IMR-90 (cell line): ENCODE measurements around the gene SYPL1. TPM values are rescaled to one million over a fixed set of nuclear protein-coding genes. Genes with fewer than 3 reads are reported as not detected.

Experiments used
- ATAC-seq: fragments of 200-7000 bp; cut with Tn5 transposase; 2 replicates; pipeline ENCODE4 v1.9.1; 2020; ENCODE audit warnings: low read depth, mild to moderate bottlenecking, moderate library complexity
- BruUV-seq: library from RNA; stranded (reverse); fragments of 400-500 nt; replicated peaks from 2 replicates; lab custom pipeline; 2021; lab: Mats Ljungman, UMichigan
- CTCF ChIA-PET: fragments of 300-600 bp; formaldehyde crosslinking; extraction: SDS; loops from one replicate; lab custom pipeline; 2021; ENCODE audit warnings: antibody characterized with exemption; lab: Yijun Ruan, JAX
- POLR2A ChIA-PET: fragments of 300-600 bp; sonication (Branson Sonifier 250); formaldehyde crosslinking; loops from one replicate; lab custom pipeline; 2022; ENCODE audit warnings: antibody characterized with exemption; ENCODE audit not compliant: unreplicated experiment; lab: Charles Lee
- DNase-seq: peaks from one replicate; pipeline ENCODE4 v3.0.0; 2013
- H2AFZ ChIP-seq: replicated peaks from 2 replicates; pipeline ENCODE3; 2013; ENCODE audit warnings: low read length, mild to moderate bottlenecking; ENCODE audit not compliant: poor library complexity
- H2AK5ac ChIP-seq: 2 replicates; pipeline ENCODE4 v1.6.1; 2013; ENCODE audit warnings: low read depth, low read length, inconsistent platforms
- H2AK9ac ChIP-seq: replicated peaks from 2 replicates; pipeline ENCODE3; 2013; ENCODE audit warnings: mild to moderate bottlenecking, low read depth, low read length, moderate library complexity; ENCODE audit not compliant: poor library complexity
- H2BK120ac ChIP-seq: 2 replicates; pipeline ENCODE4 v1.6.1; 2013; ENCODE audit warnings: low read depth, low read length, inconsistent platforms
- H2BK15ac ChIP-seq: 3 replicates; pipeline ENCODE4 v1.6.1; 2013; ENCODE audit warnings: low read depth, low read length, inconsistent platforms
- H2BK20ac ChIP-seq: 2 replicates; pipeline ENCODE4 v1.6.1; 2013; ENCODE audit warnings: low read depth, mild to moderate bottlenecking, inconsistent platforms, low read length, moderate library complexity
- H2BK5ac ChIP-seq: 2 replicates; pipeline ENCODE4 v1.6.1; 2013; ENCODE audit warnings: mild to moderate bottlenecking, low read depth, low read length, inconsistent platforms; ENCODE audit not compliant: poor library complexity, severe bottlenecking
- H3K14ac ChIP-seq: replicated peaks from 2 replicates; pipeline ENCODE4 v1.6.1; 2013; ENCODE audit warnings: low read depth, low read length, inconsistent platforms
- H3K18ac ChIP-seq: 2 replicates; pipeline ENCODE4 v1.6.1; 2013; ENCODE audit warnings: low read depth, low read length, control low read depth
- H3K23ac ChIP-seq: 2 replicates; pipeline ENCODE4 v1.6.1; 2013; ENCODE audit warnings: low read depth, low read length, inconsistent platforms
- H3K27ac ChIP-seq: 2 replicates; pipeline ENCODE4 v1.5.1; 2013; ENCODE audit warnings: mild to moderate bottlenecking, control low read depth, low read length; ENCODE audit not compliant: insufficient read depth
- H3K27me3 ChIP-seq: 2 replicates; pipeline ENCODE4 v1.6.1; 2013; ENCODE audit warnings: low read length; ENCODE audit not compliant: control insufficient read depth, insufficient read depth
- H3K36me3 ChIP-seq: 2 replicates; pipeline ENCODE4 v1.6.1; 2013; ENCODE audit warnings: low read length, mixed read lengths; ENCODE audit not compliant: control insufficient read depth, insufficient read depth
- H3K4ac ChIP-seq: 2 replicates; pipeline ENCODE4 v1.6.1; 2013; ENCODE audit warnings: low read depth, low read length, inconsistent platforms
- H3K4me1 ChIP-seq: 2 replicates; pipeline ENCODE4 v1.6.1; 2013; ENCODE audit warnings: low read length, mixed read lengths; ENCODE audit not compliant: control insufficient read depth, insufficient read depth
- H3K4me2 ChIP-seq: 2 replicates; pipeline ENCODE4 v1.6.1; 2013; ENCODE audit warnings: low read depth, mild to moderate bottlenecking, control low read depth, low read length, moderate library complexity
- H3K4me3 ChIP-seq: 2 replicates; pipeline ENCODE4 v1.5.1; 2013; ENCODE audit warnings: low read depth, mild to moderate bottlenecking, control low read depth, low read length, moderate library complexity; ENCODE audit not compliant: insufficient read depth
- H3K56ac ChIP-seq: 2 replicates; pipeline ENCODE4 v1.6.1; 2013; ENCODE audit warnings: low read length, inconsistent platforms; ENCODE audit not compliant: insufficient read depth; ENCODE audit errors: extremely low read depth
- H3K79me1 ChIP-seq, 2 experiments: 2 replicates each; pipeline ENCODE4 v1.6.1; 2013; ENCODE audit warnings: low read length in 2 of 2, inconsistent platforms in 1 of 2, low read depth in 1 of 2
- H3K9ac ChIP-seq: 2 replicates; pipeline ENCODE4 v1.6.1; 2013; ENCODE audit warnings: low read depth, low read length, control low read depth
- H3K9me1 ChIP-seq: 2 replicates; pipeline ENCODE4 v1.6.1; 2013; ENCODE audit warnings: low read length, inconsistent platforms; ENCODE audit not compliant: insufficient read depth
- H3K9me3 ChIP-seq: 2 replicates; pipeline ENCODE4 v1.6.1; 2013; ENCODE audit warnings: low read length; ENCODE audit not compliant: control insufficient read depth, insufficient read depth
- H4K20me1 ChIP-seq: 2 replicates; pipeline ENCODE4 v1.6.1; 2013; ENCODE audit warnings: low read length, inconsistent platforms; ENCODE audit not compliant: insufficient read depth
- H4K5ac ChIP-seq: 2 replicates; pipeline ENCODE4 v1.6.1; 2013; ENCODE audit warnings: mild to moderate bottlenecking, low read depth, low read length, control low read depth
- H4K8ac ChIP-seq, 2 experiments: 2 replicates each; pipeline ENCODE4 v1.6.1; 2013; ENCODE audit warnings: low read depth in 2 of 2, low read length in 2 of 2, control low read depth in 1 of 2, inconsistent platforms in 1 of 2
- H4K91ac ChIP-seq: 2 replicates; pipeline ENCODE4 v1.6.1; 2013; ENCODE audit warnings: low read depth, low read length, inconsistent platforms; ENCODE audit not compliant: insufficient read depth
- POLR2A ChIP-seq: IDR thresholded peaks from 2 replicates; pipeline ENCODE4 v1.6.1; 2012; ENCODE audit warnings: mild to moderate bottlenecking, low read depth, low read length
- WGBS, 2 experiments: methylation state at CpG; one replicate each; pipeline versions ENCODE4 v1.1.5 to v1.1.7; 2013; ENCODE audit warnings: missing lambda C conversion rate in 2 of 2; ENCODE audit not compliant: insufficient read length in 1 of 2; ENCODE audit errors: extremely low coverage in 2 of 2; 5-methylcytosine and 5-hydroxymethylcytosine counted together
- dilution Hi-C: fragments of 300-500 bp; cut with HindIII; formaldehyde crosslinking; loops from one replicate; pipeline ENCODE4 v1.14.3; 2018; ENCODE audit warnings: low sequenced_read_pairs; ENCODE audit not compliant: unreplicated experiment
- in situ Hi-C: fragments of 300-500 bp; cut with MboI; formaldehyde crosslinking; loops from 3 replicates; pipeline ENCODE4 v1.14.3; 2019; ENCODE audit warnings: low sequenced_read_pairs, inconsistent platforms, mixed read lengths
- intact Hi-C: fragments of 100-400 bp; cut with micrococcal nuclease; formaldehyde crosslinking; loops from 2 replicates; pipeline ENCODE4 v1.10.0; 2022
- polyA plus RNA-seq, 3 experiments: library from polyadenylated mRNA; depleted of rRNA; stranded (reverse); fragments of >200 nt; gene quantifications; 2 replicates each; pipeline ENCODE4 v1.2.3, GENCODE V29; 2012; ENCODE audit warnings: low replicate concordance in 1 of 3
- total RNA-seq: library from RNA; depleted of rRNA; stranded (reverse); fragments of >200 nt; gene quantifications from 2 replicates; pipeline ENCODE4 v1.2.3, GENCODE V29; 2012

Gene SYPL1
- total and polyA plus RNA-seq, 2 of the 4 experiments (the other 2 are of a cell fraction) = 19.0 to 45.0 TPM

DNA sequence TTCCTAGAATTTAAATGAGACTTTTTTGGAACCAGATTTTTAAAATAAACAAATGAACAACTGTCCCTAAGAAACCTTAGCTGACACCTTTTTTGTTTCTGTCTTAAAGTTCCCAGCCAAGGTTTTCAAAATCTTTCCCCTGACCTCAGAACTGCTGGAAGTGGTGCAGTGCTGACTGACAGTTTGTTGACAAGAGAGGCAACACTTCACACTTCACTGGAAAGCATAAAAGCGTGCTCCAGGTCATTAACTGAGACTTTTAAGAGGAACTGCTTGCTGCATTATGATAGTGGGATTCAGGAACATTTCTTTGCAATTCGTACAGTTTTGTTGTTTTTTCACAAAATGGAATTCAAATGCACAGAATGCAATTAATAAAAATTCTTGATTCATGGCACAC is 36.2 kb downstream of the SYPL1 start:
- intact Hi-C loops = no loop called here
- no peak overlapping the region for H3K4me2 ChIP-seq
- in situ Hi-C loops = no loop called here
- H2BK20ac ChIP-seq = no peak overlapping the region
- H4K5ac ChIP-seq = no peak overlapping the region
- DNase-seq = no peak
- no peak overlapping the region for H3K4me3 ChIP-seq
- TF ChIP-seq POLR2A = no peak
- no peaks in the 10 kb centered on the region; the same call in 1 of the 2 replicates for H3K9me1 ChIP-seq
- H2AK5ac ChIP-seq = no peak overlapping the region
- no peak overlapping the region for H4K91ac ChIP-seq
- no CpG with 5 or more reads among the region's 2 CpGs for WGBS, 2 experiments
- no peaks in the 10 kb centered on the region for H3K36me3 ChIP-seq
- no peak overlapping the region for H2AK9ac ChIP-seq
- no peak overlapping the region for H3K14ac ChIP-seq
- H4K20me1 ChIP-seq = no peaks in the 10 kb centered on the region
- no peak overlapping the region for H2AFZ ChIP-seq
- no peaks in the 10 kb centered on the region for H3K79me1 ChIP-seq
- peaks cover 9% of the 10 kb centered on the region for H3K27me3 ChIP-seq
- H2BK5ac ChIP-seq = no peak overlapping the region
- no peak overlapping the region for H3K9ac ChIP-seq
- no TSS peak for BruUV-seq
- H3K4me1 ChIP-seq = no peaks in the 10 kb centered on the region
- no peak for ATAC-seq
- no peak overlapping the region for H3K4ac ChIP-seq
- no peak overlapping the region for H4K8ac ChIP-seq
- POLR2A ChIA-PET = no interaction called here
- no peaks in the 10 kb centered on the region for H3K9me3 ChIP-seq
- no peak overlapping the region for H3K23ac ChIP-seq
- dilution Hi-C loops = no loop called here
- no peak overlapping the region for H3K56ac ChIP-seq
- no peak overlapping the region for H2BK15ac ChIP-seq
- no peak overlapping the region for H2BK120ac ChIP-seq
- CTCF ChIA-PET = no interaction called here
- H3K18ac ChIP-seq = no peak overlapping the region
- H3K27ac ChIP-seq = no peak overlapping the region
